Sigmoid colon (tissue), 4 donors: ENCODE results near the gene TFAM.

Experiments
- EP300 ChIP-seq, 4 donors: sonication (generic); formaldehyde crosslinking; IDR thresholded peaks; one replicate each; pipeline ENCODE4 v1.6.1; 2017; ENCODE audit warnings: antibody characterized with exemption in 4 of 4
- POLR2A ChIP-seq, 2 donors: fragments of 450-650 bp; IDR thresholded peaks; one replicate each; pipeline ENCODE4 v1.6.1; 2016; ENCODE audit warnings: antibody characterized with exemption in 2 of 2, mild to moderate bottlenecking in 2 of 2, moderate library complexity in 2 of 2
- POLR2AphosphoS5 ChIP-seq, 4 donors: sonication (generic); formaldehyde crosslinking; IDR thresholded peaks; one replicate each; pipeline ENCODE4 v1.6.1; 2017; ENCODE audit warnings: antibody characterized with exemption in 4 of 4
- TF ChIP-seq, protein P1 (sequence below), 4 experiments: fragments of 450-650 bp in 3 of 4; fragments of 200-600 bp in 1 of 4; IDR thresholded peaks; one replicate each; pipeline ENCODE4 v1.5.1; 2016 to 2019; ENCODE audit warnings: antibody characterized with exemption in 4 of 4, mild to moderate bottlenecking in 3 of 4, moderate library complexity in 2 of 4

GRCh38 chr10:58350023-58350422, 35.2 kb upstream of the TFAM start:
- TF ChIP-seq POLR2AphosphoS5 (IDR thresholded peaks at IDR 0.05), result no peak
- TF ChIP-seq, protein P1, sequence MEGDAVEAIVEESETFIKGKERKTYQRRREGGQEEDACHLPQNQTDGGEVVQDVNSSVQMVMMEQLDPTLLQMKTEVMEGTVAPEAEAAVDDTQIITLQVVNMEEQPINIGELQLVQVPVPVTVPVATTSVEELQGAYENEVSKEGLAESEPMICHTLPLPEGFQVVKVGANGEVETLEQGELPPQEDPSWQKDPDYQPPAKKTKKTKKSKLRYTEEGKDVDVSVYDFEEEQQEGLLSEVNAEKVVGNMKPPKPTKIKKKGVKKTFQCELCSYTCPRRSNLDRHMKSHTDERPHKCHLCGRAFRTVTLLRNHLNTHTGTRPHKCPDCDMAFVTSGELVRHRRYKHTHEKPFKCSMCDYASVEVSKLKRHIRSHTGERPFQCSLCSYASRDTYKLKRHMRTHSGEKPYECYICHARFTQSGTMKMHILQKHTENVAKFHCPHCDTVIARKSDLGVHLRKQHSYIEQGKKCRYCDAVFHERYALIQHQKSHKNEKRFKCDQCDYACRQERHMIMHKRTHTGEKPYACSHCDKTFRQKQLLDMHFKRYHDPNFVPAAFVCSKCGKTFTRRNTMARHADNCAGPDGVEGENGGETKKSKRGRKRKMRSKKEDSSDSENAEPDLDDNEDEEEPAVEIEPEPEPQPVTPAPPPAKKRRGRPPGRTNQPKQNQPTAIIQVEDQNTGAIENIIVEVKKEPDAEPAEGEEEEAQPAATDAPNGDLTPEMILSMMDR (IDR thresholded peaks at IDR 0.05), result no peak
- TF ChIP-seq POLR2A (IDR thresholded peaks at IDR 0.05), result no peak
- no peak for TF ChIP-seq EP300 (IDR thresholded peaks at IDR 0.05)
